Right renal pelvis (tissue), 4 donors: ENCODE results near the gene LRRC7. TPM values are rescaled to one million over a fixed set of nuclear protein-coding genes. Genes with fewer than 3 reads are reported as not detected.

Experiments
- DNase-seq, 4 donors: peaks; one replicate each; pipeline ENCODE4 v3.0.0-alpha.2; 2013; ENCODE audit warnings: low read depth in 4 of 4, low spot score in 3 of 4, missing footprints in 1 of 4
- polyA plus RNA-seq, 4 donors: library from polyadenylated mRNA; unstranded; fragments of 120-200 nt; gene quantifications; one replicate each; pipeline ENCODE4 v1.2.1, GENCODE V29; 2013; ENCODE audit not compliant: insufficient read length in 4 of 4

LRRC7 gene
- polyA plus RNA-seq = 1 to 10 TPM; 5.7 to 8.2 (median 6.7) TPM

DNA sequence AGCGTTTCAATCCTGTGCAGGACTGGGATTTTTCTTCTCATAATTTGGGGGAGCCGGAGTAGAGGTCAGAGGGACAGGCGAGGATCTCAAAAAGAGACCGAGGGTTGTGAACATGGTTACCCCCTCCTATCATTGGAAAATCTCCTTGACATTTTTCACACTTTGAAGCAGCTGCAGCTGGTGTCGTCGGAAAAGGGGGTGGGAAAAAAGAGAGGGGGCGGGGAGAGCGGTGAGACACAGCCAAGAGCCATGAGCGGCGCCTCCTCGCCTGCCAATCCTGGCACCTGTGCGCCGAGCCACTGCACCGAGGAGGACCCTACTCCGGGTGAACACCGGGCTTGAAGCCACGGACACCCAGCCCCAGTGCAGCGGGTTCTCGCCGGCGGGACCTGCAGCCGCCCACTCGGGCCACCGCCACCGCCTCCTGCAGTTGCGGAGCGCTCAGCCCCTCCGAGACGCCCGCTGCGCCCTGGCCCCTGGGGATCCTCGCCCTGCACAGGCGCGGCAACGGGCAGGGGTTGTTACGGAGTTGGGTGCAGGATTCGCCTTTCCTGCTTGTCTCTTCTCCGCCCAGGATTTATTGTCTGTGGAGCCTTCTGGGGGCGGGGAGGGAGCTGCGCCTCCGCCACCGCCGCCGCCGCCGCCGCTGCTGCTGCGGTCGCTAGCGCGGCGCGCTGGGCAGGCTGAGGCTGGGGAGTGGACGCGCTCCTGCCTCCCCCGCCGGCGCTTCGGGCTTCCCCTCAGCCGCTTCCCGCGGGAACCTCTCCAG lies at the start of gene LRRC7:
TSS of gene LRRC7 (plus strand) at position 271 of the 769 bp plus-strand sequence. CDS start 718 bp downstream, outside the sequence.
- DNase-seq = peak in 2 of 4 donors; percentile 23 to 41

DNA sequence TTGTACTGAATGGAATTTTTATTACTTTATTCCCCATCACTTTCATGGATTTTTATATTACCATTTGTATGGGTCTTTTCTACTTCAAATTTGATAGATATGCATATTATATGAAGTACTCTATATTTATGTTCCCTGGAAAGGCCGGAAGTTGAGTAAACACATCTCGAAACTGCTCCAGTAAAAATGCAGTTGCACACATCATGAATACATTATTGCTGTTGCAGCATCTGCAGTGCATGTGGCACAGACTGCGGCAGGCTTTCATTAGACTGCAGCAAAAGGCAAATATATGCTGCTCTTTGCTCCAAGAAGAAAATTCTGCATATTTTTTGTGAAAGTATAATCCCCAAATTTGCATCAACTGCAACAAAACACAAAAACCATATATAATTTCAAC lies 48.7 kb upstream of the LRRC7 start:
- DNase-seq = no peak

DNA sequence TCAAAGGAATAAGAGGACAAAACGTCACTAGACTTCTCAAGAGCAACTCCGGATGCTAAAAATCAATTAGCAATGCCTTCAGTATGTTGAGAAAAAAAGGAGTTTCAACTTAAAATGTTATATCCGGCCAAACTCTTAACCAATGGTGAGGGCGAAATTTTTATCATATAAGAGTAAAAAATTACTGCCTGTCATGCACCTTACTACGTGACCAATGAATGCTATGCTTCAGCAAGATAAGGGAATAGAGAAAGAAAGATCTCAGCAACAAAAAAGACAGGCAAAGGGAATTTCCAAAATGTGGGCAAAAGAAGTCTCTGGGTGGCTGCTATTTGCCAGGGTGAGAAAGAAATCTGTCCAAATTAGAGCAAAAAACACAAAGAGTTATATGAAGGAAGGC lies 47.4 kb upstream of the LRRC7 start:
- no peak for DNase-seq

DNA sequence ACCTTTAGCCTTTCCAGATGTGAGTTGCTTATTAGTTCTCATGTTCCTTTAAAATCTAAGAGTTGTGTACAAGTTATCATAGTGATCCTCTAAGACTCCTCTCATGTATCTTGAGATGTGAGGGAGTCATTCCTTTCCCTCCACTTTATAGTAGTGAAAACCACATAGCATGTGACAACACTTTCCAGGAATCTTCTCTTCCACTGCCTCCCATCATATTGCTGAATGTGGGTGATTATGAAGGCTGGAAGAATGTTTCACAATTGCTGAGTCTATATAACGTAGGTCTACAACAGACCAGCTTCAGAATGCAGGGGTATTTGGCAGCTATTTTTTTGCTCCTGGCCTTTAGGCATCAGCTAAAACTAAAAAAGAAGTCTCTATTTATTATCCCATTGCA lies 44.7 kb upstream of the LRRC7 start:
- DNase-seq = no peak

DNA sequence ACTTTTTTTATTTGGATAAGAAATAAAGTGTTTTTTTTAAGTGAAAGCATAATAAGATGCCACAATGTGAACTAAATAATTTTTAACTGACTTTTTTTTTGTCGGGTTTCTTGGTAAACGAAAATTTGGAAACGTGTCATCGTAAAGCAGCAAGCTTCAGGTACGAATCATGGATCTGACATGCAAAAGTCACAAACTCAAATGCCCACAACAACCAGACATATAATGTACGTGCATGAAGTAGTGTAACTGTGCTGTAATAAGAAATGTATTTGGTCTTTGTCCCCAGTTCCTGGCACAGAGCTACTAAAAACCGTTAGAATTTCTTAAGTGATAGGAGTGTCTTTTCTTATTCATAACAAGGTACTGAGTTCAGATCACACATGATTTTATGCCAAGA lies 44.3 kb upstream of the LRRC7 start:
- DNase-seq = no peak

DNA sequence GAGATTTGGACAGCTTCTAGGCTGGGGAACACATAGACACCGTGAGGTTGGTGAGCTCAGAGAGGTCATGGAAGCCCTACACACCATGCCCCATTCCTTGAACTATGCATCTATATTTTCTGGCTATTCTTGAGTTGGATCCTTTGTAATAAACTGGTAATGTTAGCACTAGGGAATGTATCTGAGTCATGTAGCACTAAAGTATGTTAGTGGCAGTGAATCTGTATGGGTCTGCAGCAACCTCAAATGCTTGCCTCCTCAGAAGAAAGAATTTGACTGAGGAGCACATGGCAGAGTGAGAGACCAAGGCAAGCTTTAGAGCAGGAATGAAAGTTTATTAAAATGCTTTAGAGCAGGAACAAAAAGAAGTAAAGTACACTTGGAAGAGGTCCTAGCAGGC lies 43.7 kb upstream of the LRRC7 start:
- DNase-seq = no peak

DNA sequence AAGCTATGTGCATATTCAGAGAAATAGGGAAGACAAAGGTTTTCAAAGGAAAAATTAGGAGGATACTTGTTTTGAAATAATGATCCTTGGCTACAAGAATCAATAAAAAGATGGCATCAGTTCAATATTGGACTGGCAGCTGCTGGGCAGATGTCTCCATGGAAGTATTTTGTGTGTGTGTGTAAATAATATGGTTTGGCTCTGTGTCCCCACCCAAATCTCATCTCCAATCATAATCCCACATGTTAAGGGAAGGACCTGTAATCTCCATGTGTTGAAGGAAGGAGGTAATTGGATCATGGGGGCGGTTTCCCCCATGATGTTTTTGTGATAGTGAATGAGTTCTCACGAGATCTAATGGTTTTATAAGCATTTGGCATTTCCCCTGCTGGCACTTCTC lies 40.4 kb upstream of the LRRC7 start:
- DNase-seq = no peak

- no peak for DNase-seq
Measured at GRCh38 chr1:69528376-69528775, 39.3 kb upstream of the LRRC7 start.

DNA sequence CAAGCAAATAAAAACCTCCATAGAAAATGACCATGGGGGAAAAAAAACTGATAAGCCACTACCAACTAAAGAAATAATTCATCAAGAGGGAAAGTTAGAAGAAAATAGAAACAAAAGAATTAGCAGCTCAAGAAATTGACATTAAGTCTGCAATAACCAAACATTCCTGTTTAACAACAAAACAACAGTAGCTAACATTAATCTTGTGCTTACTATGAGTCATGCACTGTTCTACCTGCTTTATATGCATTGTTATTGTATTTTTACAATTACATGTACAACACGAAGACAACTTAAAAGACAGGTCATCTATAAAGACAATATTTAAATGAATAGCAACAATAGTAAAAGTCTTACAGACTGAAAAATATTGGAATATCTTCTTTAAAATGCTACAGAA lies 34.4 kb upstream of the LRRC7 start:
- DNase-seq = no peak

GRCh38 chr1:69534829-69535228 lies 32.9 kb upstream of the LRRC7 start:
- no peak for DNase-seq

DNA sequence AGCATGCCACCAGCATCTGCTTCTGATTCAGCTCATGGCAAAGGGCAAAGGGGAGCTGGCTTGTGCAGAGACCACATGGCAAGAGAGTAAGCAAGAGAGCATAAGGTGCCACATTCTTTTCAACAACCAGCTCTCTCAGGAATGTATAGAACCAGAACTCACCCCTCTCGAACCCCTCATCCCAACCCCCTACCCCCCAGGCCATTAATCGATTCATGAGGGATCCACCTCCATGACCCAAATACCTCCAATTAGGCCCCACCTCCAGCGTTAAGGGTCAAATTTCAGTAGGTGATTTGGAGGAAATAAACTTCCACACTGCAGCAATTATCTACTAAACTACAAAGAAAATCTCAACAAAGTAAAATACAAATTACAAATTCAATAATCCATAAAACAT lies 32.2 kb upstream of the LRRC7 start:
- no peak for DNase-seq

GRCh38 chr1:69540052-69540451 lies 27.7 kb upstream of the LRRC7 start:
- no peak for DNase-seq

GRCh38 chr1:69551476-69552324 lies 16.0 kb upstream of the LRRC7 start:
- DNase-seq = no peak

- no peak for DNase-seq
Measured at GRCh38 chr1:69553726-69554125, 14.0 kb upstream of the LRRC7 start.

DNA sequence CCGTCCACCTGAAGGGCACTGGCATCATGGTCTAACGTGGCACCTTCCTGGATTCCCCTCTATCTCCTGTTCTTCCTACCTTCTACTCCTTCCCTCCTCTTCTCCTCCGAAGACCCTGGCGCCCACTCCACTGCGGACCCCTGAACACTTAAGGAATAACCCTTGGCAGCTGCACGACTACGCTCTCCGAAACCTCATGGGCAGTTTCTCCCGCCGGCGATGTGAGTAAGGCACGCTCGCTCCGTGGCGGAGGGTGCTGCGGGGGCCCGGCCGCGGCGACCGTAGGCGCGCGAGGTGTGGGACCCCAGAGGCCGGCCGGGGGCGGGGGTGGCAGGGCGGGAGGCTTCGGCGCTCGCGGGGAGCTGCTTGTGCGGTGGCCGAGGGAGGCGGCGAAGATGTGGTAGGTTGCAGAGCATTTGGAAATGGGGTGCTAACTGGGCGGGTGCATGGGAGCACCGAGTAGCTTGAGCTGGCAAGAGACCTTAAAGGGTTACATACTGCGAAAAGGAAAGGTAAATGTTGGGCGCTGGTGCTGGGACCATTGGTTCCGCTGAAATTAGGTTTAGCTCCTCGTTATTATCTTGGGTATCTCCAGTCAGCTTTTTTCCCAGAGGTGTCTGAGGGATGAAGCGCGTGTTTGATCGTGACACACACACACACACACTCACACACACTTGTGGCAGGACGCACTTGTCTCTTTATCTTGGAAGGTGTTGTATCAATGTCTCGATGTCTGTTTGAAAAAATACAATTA lies 876 bp downstream of the LRRC7 start:
- peak in 1 of 4 donors; percentile 8 for DNase-seq

DNA sequence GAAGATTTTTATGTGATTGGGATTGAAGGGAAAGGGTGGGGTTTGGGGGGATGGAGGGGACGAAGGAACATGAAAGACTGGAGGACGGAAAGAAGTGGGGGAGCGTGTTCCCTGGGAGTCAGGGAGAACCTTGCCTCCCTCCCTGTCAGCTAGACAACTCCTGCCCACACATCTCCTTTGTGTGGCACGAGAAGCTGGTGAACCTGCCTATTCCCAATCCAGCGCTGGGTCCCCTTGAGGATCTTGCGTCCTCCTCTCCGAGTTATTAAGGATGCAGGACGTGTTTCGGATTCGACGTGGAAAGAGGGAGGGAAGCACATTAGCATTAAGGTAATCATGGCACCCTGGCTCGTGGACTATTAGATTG lies 1.4 kb downstream of the LRRC7 start:
- no peak for DNase-seq

DNA sequence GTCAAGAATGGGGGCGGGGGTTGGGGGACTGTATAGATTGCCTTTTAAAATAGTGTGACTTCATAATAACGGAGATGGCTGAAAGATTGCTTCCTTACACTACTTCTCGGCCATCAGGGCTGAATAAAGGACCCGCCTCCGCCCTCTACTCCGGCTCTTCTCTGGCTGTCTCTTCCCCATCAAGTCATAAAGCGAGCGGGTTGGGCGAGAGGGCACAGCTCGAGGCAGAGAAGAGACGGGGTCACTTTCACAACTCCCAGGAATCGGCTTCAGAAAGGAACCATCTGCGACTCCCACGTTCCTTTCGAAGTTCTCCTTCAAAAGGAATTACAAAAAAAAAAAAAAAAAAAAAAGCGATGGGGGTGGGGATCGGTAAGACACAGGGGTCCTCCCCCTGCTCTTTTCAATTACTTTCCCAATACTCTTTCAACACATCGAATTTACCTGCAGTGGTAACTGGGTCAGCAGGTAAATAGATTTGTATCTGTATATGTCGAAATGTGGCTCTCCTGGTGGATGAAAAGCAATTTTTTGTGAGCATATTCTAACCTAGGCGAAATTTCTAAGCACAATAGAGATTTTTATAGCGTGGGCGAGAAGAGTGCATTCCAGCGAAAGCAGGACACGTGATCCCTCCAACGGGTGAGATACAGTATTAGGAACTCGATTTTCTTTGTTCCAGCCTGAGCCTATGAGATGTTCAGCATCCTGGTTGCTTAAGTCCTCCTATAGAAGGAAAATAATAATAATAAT lies 2.0 kb downstream of the LRRC7 start:
- peak in 1 of 4 donors; percentile 19 for DNase-seq

- peak in 1 of 4 donors; percentile 7 for DNase-seq
Measured at GRCh38 chr1:69570356-69570755, 2.6 kb downstream of the LRRC7 start.

DNA sequence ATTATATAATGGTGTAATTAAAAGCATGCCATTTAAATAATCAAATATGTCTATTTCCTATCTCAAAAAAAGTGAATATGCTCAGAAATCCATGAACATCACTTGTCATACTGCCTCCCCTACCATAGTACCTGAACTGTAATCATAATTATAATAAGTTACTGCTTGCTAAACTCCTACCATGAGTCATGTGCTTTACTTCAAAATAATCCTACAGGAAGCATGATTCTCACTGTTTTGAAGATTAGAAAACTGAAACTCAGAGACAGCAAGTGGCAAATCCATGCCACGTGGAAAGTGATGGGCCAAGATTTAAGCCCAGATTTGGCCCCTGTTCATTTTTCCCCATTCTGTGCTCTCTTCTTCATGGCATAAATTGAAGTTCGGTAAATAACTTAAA lies 5.2 kb downstream of the LRRC7 start:
- no peak for DNase-seq

- DNase-seq = no peak
Measured at GRCh38 chr1:69573911-69574310, 6.2 kb downstream of the LRRC7 start.
